SK-N-SH treated with all-trans-retinoic acid at 6 μM for 48 hours (cell line): ENCODE results near the gene TRIM71.

ENCODE experiments used
- ATAC-seq: fragments of 200-7000 bp; cut with Tn5 transposase; 3 replicates; pipeline ENCODE4 v1.9.1; 2020; ENCODE audit warnings: mild to moderate bottlenecking, moderate library complexity
- ARNTL ChIP-seq: fragments of 450-650 bp; formaldehyde crosslinking; IDR thresholded peaks from 2 replicates; pipeline ENCODE4 v1.5.0; 2020; ENCODE audit warnings: low read depth, mild to moderate bottlenecking, moderate library complexity, borderline replicate concordance
- CREB5 ChIP-seq: fragments of 250-450 bp; sonication (Bioruptor Pico); IDR thresholded peaks from 2 replicates; pipeline ENCODE4 v1.5.1; 2020; ENCODE audit warnings: low read depth, mild to moderate bottlenecking, moderate library complexity
- CSDC2 ChIP-seq: fragments of 250-450 bp; sonication (Bioruptor Pico); IDR thresholded peaks from 2 replicates; pipeline ENCODE4 v1.5.0; 2020; ENCODE audit warnings: mild to moderate bottlenecking, moderate library complexity
- CSRNP3 ChIP-seq: fragments of 250-450 bp; sonication (Bioruptor Pico); IDR thresholded peaks from 2 replicates; pipeline ENCODE4 v1.5.1; 2021; ENCODE audit warnings: mild to moderate bottlenecking, moderate library complexity
- ESRRG ChIP-seq: fragments of 250-450 bp; sonication (Bioruptor Pico); IDR thresholded peaks from 2 replicates; pipeline ENCODE4 v1.6.1; 2021; ENCODE audit warnings: mild to moderate bottlenecking
- GLIS3 ChIP-seq: fragments of 250-450 bp; sonication (Bioruptor Pico); IDR thresholded peaks from 2 replicates; pipeline ENCODE4 v1.5.0; 2020; ENCODE audit warnings: mild to moderate bottlenecking, moderate library complexity
- ISL1 ChIP-seq: fragments of 250-450 bp; sonication (Bioruptor Pico); IDR thresholded peaks from 2 replicates; pipeline ENCODE4 v2.1.2; 2022; ENCODE audit warnings: mild to moderate bottlenecking, moderate library complexity
- OSR1 ChIP-seq: fragments of 250-450 bp; sonication (Bioruptor Pico); IDR thresholded peaks from 2 replicates; pipeline ENCODE4 v1.8.0; 2022; ENCODE audit warnings: moderate library complexity, mild to moderate bottlenecking, inconsistent platforms
- PATZ1 ChIP-seq: fragments of 250-450 bp; sonication (Bioruptor Pico); IDR thresholded peaks from 2 replicates; pipeline ENCODE4 v1.8.0; 2020; ENCODE audit warnings: mild to moderate bottlenecking, moderate library complexity, borderline replicate concordance
- POU6F1 ChIP-seq: fragments of 250-450 bp; sonication (Bioruptor Pico); IDR thresholded peaks from 2 replicates; pipeline ENCODE4 v1.8.0; 2021; ENCODE audit warnings: low read depth, mild to moderate bottlenecking, moderate library complexity, borderline replicate concordance
- PPARA ChIP-seq: fragments of 250-450 bp; sonication (Bioruptor Pico); IDR thresholded peaks from 2 replicates; pipeline ENCODE4 v1.5.0; 2020; ENCODE audit warnings: mild to moderate bottlenecking, borderline replicate concordance
- RARB ChIP-seq: fragments of 250-450 bp; sonication (Bioruptor Pico); IDR thresholded peaks from 2 replicates; pipeline ENCODE4 v1.8.0; 2021; ENCODE audit warnings: mild to moderate bottlenecking, moderate library complexity
- TCF4 ChIP-seq: fragments of 250-450 bp; sonication (Bioruptor Pico); IDR thresholded peaks from 2 replicates; pipeline ENCODE4 v1.8.0; 2021; ENCODE audit warnings: mild to moderate bottlenecking, moderate library complexity, borderline replicate concordance
- TOX ChIP-seq: fragments of 250-450 bp; sonication (Bioruptor Pico); IDR thresholded peaks from 2 replicates; pipeline ENCODE4 v1.8.0; 2021; ENCODE audit warnings: mild to moderate bottlenecking, moderate library complexity, borderline replicate concordance
- TSHZ2 ChIP-seq: fragments of 250-450 bp; sonication (Bioruptor Pico); IDR thresholded peaks from 2 replicates; pipeline ENCODE4 v1.5.0; 2020; ENCODE audit warnings: mild to moderate bottlenecking, moderate library complexity
- ZC3H10 ChIP-seq: fragments of 250-450 bp; sonication (Bioruptor Pico); IDR thresholded peaks from 2 replicates; pipeline ENCODE4 v1.5.1; 2021; ENCODE audit warnings: mild to moderate bottlenecking, moderate library complexity
- ZFP3 ChIP-seq: fragments of 250-450 bp; sonication (Bioruptor Pico); IDR thresholded peaks from 2 replicates; pipeline ENCODE4 v1.5.0; 2020; ENCODE audit warnings: mild to moderate bottlenecking, moderate library complexity
- ZFP30 ChIP-seq: fragments of 450-650 bp; formaldehyde crosslinking; IDR thresholded peaks from 2 replicates; pipeline ENCODE4 v1.5.0; 2022; ENCODE audit warnings: mild to moderate bottlenecking, moderate library complexity
- ZNF565 ChIP-seq: fragments of 450-650 bp; formaldehyde crosslinking; conservative IDR thresholded peaks from 2 replicates; pipeline ENCODE4 v1.5.0; 2020; ENCODE audit warnings: low read depth, mild to moderate bottlenecking, moderate library complexity
- ZNF70 ChIP-seq: fragments of 450-650 bp; formaldehyde crosslinking; IDR thresholded peaks from 2 replicates; pipeline ENCODE4 v1.5.0; 2020; ENCODE audit warnings: mild to moderate bottlenecking, moderate library complexity
- ZNF8 ChIP-seq: fragments of 450-650 bp; formaldehyde crosslinking; IDR thresholded peaks from 2 replicates; pipeline ENCODE4 v1.5.0; 2020; ENCODE audit warnings: mild to moderate bottlenecking, moderate library complexity

Gene TRIM71

GRCh38 chr3:32862936-32863487 is 45.2 kb downstream of the TRIM71 start:
- no peak for TF ChIP-seq ARNTL (CRISPR knock-in tag)
- TF ChIP-seq CSDC2 (CRISPR knock-in tag): no peak
- TF ChIP-seq PPARA (CRISPR knock-in tag): no peak
- TF ChIP-seq PATZ1 (CRISPR knock-in tag): no peak
- no peak for TF ChIP-seq CREB5 (CRISPR knock-in tag)
- TF ChIP-seq ZFP3: no peak
- TF ChIP-seq ZC3H10 (CRISPR knock-in tag): no peak
- TF ChIP-seq ZNF70 (CRISPR knock-in tag): no peak
- no peak for TF ChIP-seq CSRNP3 (CRISPR knock-in tag)
- TF ChIP-seq ESRRG: no peak
- no peak for TF ChIP-seq TCF4 (CRISPR knock-in tag)

GRCh38 chr3:32865383-32865782 is 47.6 kb downstream of the TRIM71 start:
- ATAC-seq: no peak; the same call in 2 of the 3 replicates
- TF ChIP-seq ZC3H10 (CRISPR knock-in tag) (no peak), ZFP30 (CRISPR knock-in tag) (no peak), OSR1 (CRISPR knock-in tag) (no peak), TOX (CRISPR knock-in tag) (no peak), RARB (no peak), ISL1 (no peak), CSRNP3 (CRISPR knock-in tag) (no peak), POU6F1 (CRISPR knock-in tag) (no peak), ZNF565 (CRISPR knock-in tag) (no peak), ESRRG (no peak)

More at GRCh38 chr3:32862936-32863487, 45.2 kb downstream of the TRIM71 start:
- ATAC-seq: no peak

GRCh38 chr3:32866533-32866932 is 48.7 kb downstream of the TRIM71 start:
- TF ChIP-seq PATZ1 (CRISPR knock-in tag) (no peak), ESRRG (no peak), ZC3H10 (CRISPR knock-in tag) (no peak), ZFP30 (CRISPR knock-in tag) (no peak), POU6F1 (CRISPR knock-in tag) (no peak), ZNF565 (CRISPR knock-in tag) (no peak), TOX (CRISPR knock-in tag) (no peak), GLIS3 (no peak), CSDC2 (CRISPR knock-in tag) (no peak), ARNTL (CRISPR knock-in tag) (no peak), TSHZ2 (CRISPR knock-in tag) (no peak), ZNF8 (CRISPR knock-in tag) (no peak)
- no peak for ATAC-seq
